GM18858 (cell line): ENCODE results near the gene MSI2.

Experiments used
- ATAC-seq: cut with Tn5 transposase; IDR thresholded peaks from one replicate; pipeline ENCODE4 v1.9.1; 2021; ENCODE audit not compliant: unreplicated experiment

MSI2 gene

GRCh38 chr17:57643062-57643461 is 386.7 kb downstream of the MSI2 start:
- no peak for ATAC-seq

GRCh38 chr17:57644326-57644725 is 388.0 kb downstream of the MSI2 start:
- no peak for ATAC-seq

- ATAC-seq = no peak
Observed at GRCh38 chr17:57645950-57646665, 389.8 kb downstream of the MSI2 start.

GRCh38 chr17:57648720-57649119 is 392.4 kb downstream of the MSI2 start:
- no peak for ATAC-seq

- no peak for ATAC-seq
Observed at GRCh38 chr17:57649191-57649590, 392.9 kb downstream of the MSI2 start.

GRCh38 chr17:57649731-57650484 is 393.6 kb downstream of the MSI2 start:
- no peak for ATAC-seq

- ATAC-seq = no peak
Observed at GRCh38 chr17:57650548-57650947, 394.2 kb downstream of the MSI2 start.

- no peak for ATAC-seq
Observed at GRCh38 chr17:57651451-57651850, 395.1 kb downstream of the MSI2 start.

- ATAC-seq = no peak
Observed at GRCh38 chr17:57651996-57652395, 395.7 kb downstream of the MSI2 start.

GRCh38 chr17:57652811-57653210 is 396.5 kb downstream of the MSI2 start:
- ATAC-seq = no peak

- no peak for ATAC-seq
Observed at GRCh38 chr17:57653279-57653678, 397.0 kb downstream of the MSI2 start.

- no peak for ATAC-seq
Observed at GRCh38 chr17:57654040-57654775, 397.9 kb downstream of the MSI2 start.

- ATAC-seq = no peak
Observed at GRCh38 chr17:57655553-57655952, 399.2 kb downstream of the MSI2 start.

GRCh38 chr17:57657211-57657610 is 400.9 kb downstream of the MSI2 start:
- ATAC-seq = no peak

- no peak for ATAC-seq
Observed at GRCh38 chr17:57662041-57662440, 405.7 kb downstream of the MSI2 start.

- ATAC-seq = no peak
Observed at GRCh38 chr17:57662644-57663308, 406.5 kb downstream of the MSI2 start.

- no peak for ATAC-seq
Observed at GRCh38 chr17:57663326-57664070, 407.2 kb downstream of the MSI2 start.

GRCh38 chr17:57665128-57665527 is 408.8 kb downstream of the MSI2 start:
- ATAC-seq = no peak

- ATAC-seq = no peak
Observed at GRCh38 chr17:57665696-57666095, 409.4 kb downstream of the MSI2 start.

- ATAC-seq = no peak
Observed at GRCh38 chr17:57666201-57666870, 410.0 kb downstream of the MSI2 start.
